Limb (tissue), 2 donors: ENCODE results near the gene NSD2.
"Not testable (repeated sequence)": the region's sequence is repeated elsewhere in the genome, so short reads cannot be mapped to it uniquely, and the experiment has no call there.

Experiments
- DNase-seq, 2 donors: peaks; one replicate each; pipeline ENCODE4 v3.0.0-alpha.2; 2016; ENCODE audit errors: extremely low spot score in 2 of 2

The NSD2 gene

GRCh38 chr4:1984406-1985191 is 113.4 kb downstream of the NSD2 start:
- no peak for DNase-seq

GRCh38 chr4:1985294-1985693 is 114.1 kb downstream of the NSD2 start:
- DNase-seq, result no peak

GRCh38 chr4:1985780-1986577 is 114.8 kb downstream of the NSD2 start:
- DNase-seq, result no peak

GRCh38 chr4:1986578-1987210 is 115.5 kb downstream of the NSD2 start:
- DNase-seq, result no peak

- no peak for DNase-seq
Measured at GRCh38 chr4:1987296-1987695, 116.1 kb downstream of the NSD2 start.

- no peak for DNase-seq
Measured at GRCh38 chr4:1987721-1988326, 116.6 kb downstream of the NSD2 start.

- no peak for DNase-seq
Measured at GRCh38 chr4:1988327-1988724, 117.1 kb downstream of the NSD2 start.

- no peak for DNase-seq
Measured at GRCh38 chr4:1989533-1990347, 118.5 kb downstream of the NSD2 start.

GRCh38 chr4:1990348-1990645 is 119.1 kb downstream of the NSD2 start:
- no peak for DNase-seq

- DNase-seq, result no peak
Measured at GRCh38 chr4:1990676-1991075, 119.5 kb downstream of the NSD2 start.

GRCh38 chr4:1991087-1991486 is 119.9 kb downstream of the NSD2 start:
- DNase-seq, result no peak

GRCh38 chr4:1991596-1992434 is 120.6 kb downstream of the NSD2 start:
- no peak for DNase-seq

GRCh38 chr4:1992468-1993168 is 121.4 kb downstream of the NSD2 start:
- DNase-seq, result peak in 1 of 2 donors; percentile 22

GRCh38 chr4:1993169-1993516 is 122.0 kb downstream of the NSD2 start:
- DNase-seq, result no peak

- DNase-seq, result not testable (repeated sequence)
Measured at GRCh38 chr4:1993718-1994516, 122.7 kb downstream of the NSD2 start.

GRCh38 chr4:1994938-1995337 is 123.7 kb downstream of the NSD2 start:
- no peak for DNase-seq

- DNase-seq, result no peak
Measured at GRCh38 chr4:1996866-1997611, 125.8 kb downstream of the NSD2 start.

- DNase-seq, result no peak
Measured at GRCh38 chr4:1997712-1998111, 126.5 kb downstream of the NSD2 start.
